ENCODE data around the gene HIF3A. TPM values are rescaled to one million over a fixed set of nuclear protein-coding genes. Genes with fewer than 3 reads are reported as not detected.
A peak's percentile ranks its signal among the peaks of the same experiment; 100 is the strongest.
"Not testable (repeated sequence)": the region's sequence is repeated elsewhere in the genome, so short reads cannot be mapped to it uniquely, and the experiment has no call there.

HIF3A gene
- total RNA-seq, 4 donors from 2014 or later = 166 to 235 (median 209) TPM

- 94 to 95% methylated on average over 5 of the region's 5 CpGs for WGBS, 2 donors
- Histone ChIP-seq H3K9me3 (peaks cover 0 to 18% (median 0%) of the 10 kb centered on the region in 4 donors), H3K4me1 (peaks cover 0 to 9% (median 4%) of the 10 kb centered on the region in 4 donors), H3K27me3 (no peaks in the 10 kb centered on the region), H3K36me3 (peaks cover 0 to 69% (median 2%) of the 10 kb centered on the region in 3 donors), H3K4me3 (no peak overlapping the region), H3K27ac (peak overlapping the region in 1 of 4 donors; percentile 31)
- no peak for TF ChIP-seq EP300 (IDR thresholded peaks at IDR 0.05)
- TF ChIP-seq CTCF (IDR thresholded peaks at IDR 0.05) = no peak
- TF ChIP-seq POLR2A (IDR thresholded peaks at IDR 0.05) = no peak
- DNase-seq (ENCODE audit: low spot score in 2 of 2) = no peak
Observed at GRCh38 chr19:46311444-46311843, 14.6 kb downstream of the HIF3A start.

- DNase-seq (ENCODE audit: low spot score in 2 of 2); H3K4me3 ChIP-seq; H3K27me3 ChIP-seq: not testable (repeated sequence)
- H3K36me3 ChIP-seq = peaks cover 0 to 53% (median 2%) of the 10 kb centered on the region in 3 donors
- peaks cover 0 to 11% (median 4%) of the 10 kb centered on the region in 4 donors for H3K4me1 ChIP-seq
- peaks cover 0 to 12% (median 0%) of the 10 kb centered on the region in 4 donors for H3K9me3 ChIP-seq
- H3K27ac ChIP-seq = peak overlapping the region in 3 of 4 donors; percentile 40 to 76 (median 62)
- 50 to 57% methylated on average over 14 of the region's 14 CpGs for WGBS, 2 donors
Observed at GRCh38 chr19:46313540-46314469, 17.0 kb downstream of the HIF3A start.

- Histone ChIP-seq H3K9me3 (peaks cover 0 to 12% (median 0%) of the 10 kb centered on the region in 4 donors), H3K4me1 (peaks cover 0 to 24% (median 4%) of the 10 kb centered on the region in 4 donors), H3K27ac (peak overlapping the region in 1 of 4 donors; percentile 37), H3K36me3 (peaks cover 0 to 42% (median 0%) of the 10 kb centered on the region in 3 donors), H3K27me3 (no peaks in the 10 kb centered on the region), H3K4me3 (no peak overlapping the region)
- TF ChIP-seq EP300 (IDR thresholded peaks at IDR 0.05) (no peak), POLR2A (IDR thresholded peaks at IDR 0.05) (no peak), CTCF (IDR thresholded peaks at IDR 0.05) (no peak)
- WGBS, 2 donors = 71 to 75% methylated on average over 2 of the region's 2 CpGs
- DNase-seq (ENCODE audit: low spot score in 2 of 2) = no peak
Observed at GRCh38 chr19:46317339-46317738, 20.5 kb downstream of the HIF3A start.

GRCh38 chr19:46319613-46320012 is 22.8 kb downstream of the HIF3A start:
- 62 to 64% methylated on average over 6 of the region's 6 CpGs for WGBS, 2 donors
- peaks cover 0 to 61% (median 0%) of the 10 kb centered on the region in 3 donors for H3K36me3 ChIP-seq
- H3K27me3 ChIP-seq = no peaks in the 10 kb centered on the region
- peaks cover 0 to 15% (median 0%) of the 10 kb centered on the region in 4 donors for H3K4me1 ChIP-seq
- no peak for DNase-seq (ENCODE audit: low spot score in 2 of 2)
- no peak overlapping the region for H3K4me3 ChIP-seq
- TF ChIP-seq CTCF (IDR thresholded peaks at IDR 0.05) (no peak), EP300 (IDR thresholded peaks at IDR 0.05) (no peak), POLR2A (IDR thresholded peaks at IDR 0.05) (no peak)
- H3K27ac ChIP-seq = peak overlapping the region in 2 of 4 donors; percentile 11 to 63
- peaks cover 0 to 12% (median 0%) of the 10 kb centered on the region in 4 donors for H3K9me3 ChIP-seq

GRCh38 chr19:46320559-46320958 is 23.7 kb downstream of the HIF3A start:
- H3K27ac ChIP-seq = no peak overlapping the region
- H3K27me3 ChIP-seq = no peaks in the 10 kb centered on the region
- peaks cover 0 to 69% (median 0%) of the 10 kb centered on the region in 3 donors for H3K36me3 ChIP-seq
- peaks cover 0 to 15% (median 0%) of the 10 kb centered on the region in 4 donors for H3K4me1 ChIP-seq
- no peak overlapping the region for H3K4me3 ChIP-seq
- no peak for DNase-seq (ENCODE audit: low spot score in 2 of 2)
- TF ChIP-seq POLR2A (IDR thresholded peaks at IDR 0.05) (no peak), EP300 (IDR thresholded peaks at IDR 0.05) (no peak), CTCF (IDR thresholded peaks at IDR 0.05) (no peak)
- peaks cover 0 to 8% (median 0%) of the 10 kb centered on the region in 4 donors for H3K9me3 ChIP-seq
- WGBS, 2 donors = 97% methylated on average over 5 of the region's 5 CpGs
